IgD-negative memory B cell (primary cell): ENCODE data around the gene CFAP410. TPM values are rescaled to one million over a fixed set of nuclear protein-coding genes. Genes with fewer than 3 reads are reported as not detected.
A peak's percentile ranks its signal among the peaks of the same experiment; 100 is the strongest.

Experiments
- H3K27ac Mint-ChIP-seq, 3 donors: one replicate each; pipeline ENCODE4 v1.8.0; 2020 to 2022; ENCODE audit warnings: mild to moderate bottlenecking in 3 of 3, mixed read lengths in 3 of 3, moderate library complexity in 1 of 3
- H3K27me3 Mint-ChIP-seq: one replicate; pipeline ENCODE4 v1.8.0; 2021; ENCODE audit warnings: mixed read lengths
- H3K36me3 Mint-ChIP-seq: one replicate; pipeline ENCODE4 v1.8.0; 2020; ENCODE audit warnings: mild to moderate bottlenecking, mixed read lengths
- H3K4me1 Mint-ChIP-seq, 3 donors: one replicate each; pipeline ENCODE4 v1.8.0; 2020 to 2022; ENCODE audit warnings: mixed read lengths in 3 of 3, mild to moderate bottlenecking in 1 of 3
- H3K4me3 Mint-ChIP-seq, 4 donors: one replicate each; pipeline ENCODE4 v1.8.0; 2020 to 2022; ENCODE audit warnings: mild to moderate bottlenecking in 4 of 4, mixed read lengths in 4 of 4, moderate library complexity in 3 of 4
- H3K9me3 Mint-ChIP-seq, 3 donors: one replicate each; pipeline ENCODE4 v1.8.0; 2020 to 2021; ENCODE audit warnings: mixed read lengths in 3 of 3, mild to moderate bottlenecking in 1 of 3
- polyA plus RNA-seq: library from polyadenylated mRNA; unstranded; fragments of 300-500 nt; fragmentation: Illumina TruSeq; gene quantifications from one replicate; pipeline ENCODE4 v1.2.3, GENCODE V29; 2021

CFAP410 gene
- 36.4 TPM for polyA plus RNA-seq

DNA sequence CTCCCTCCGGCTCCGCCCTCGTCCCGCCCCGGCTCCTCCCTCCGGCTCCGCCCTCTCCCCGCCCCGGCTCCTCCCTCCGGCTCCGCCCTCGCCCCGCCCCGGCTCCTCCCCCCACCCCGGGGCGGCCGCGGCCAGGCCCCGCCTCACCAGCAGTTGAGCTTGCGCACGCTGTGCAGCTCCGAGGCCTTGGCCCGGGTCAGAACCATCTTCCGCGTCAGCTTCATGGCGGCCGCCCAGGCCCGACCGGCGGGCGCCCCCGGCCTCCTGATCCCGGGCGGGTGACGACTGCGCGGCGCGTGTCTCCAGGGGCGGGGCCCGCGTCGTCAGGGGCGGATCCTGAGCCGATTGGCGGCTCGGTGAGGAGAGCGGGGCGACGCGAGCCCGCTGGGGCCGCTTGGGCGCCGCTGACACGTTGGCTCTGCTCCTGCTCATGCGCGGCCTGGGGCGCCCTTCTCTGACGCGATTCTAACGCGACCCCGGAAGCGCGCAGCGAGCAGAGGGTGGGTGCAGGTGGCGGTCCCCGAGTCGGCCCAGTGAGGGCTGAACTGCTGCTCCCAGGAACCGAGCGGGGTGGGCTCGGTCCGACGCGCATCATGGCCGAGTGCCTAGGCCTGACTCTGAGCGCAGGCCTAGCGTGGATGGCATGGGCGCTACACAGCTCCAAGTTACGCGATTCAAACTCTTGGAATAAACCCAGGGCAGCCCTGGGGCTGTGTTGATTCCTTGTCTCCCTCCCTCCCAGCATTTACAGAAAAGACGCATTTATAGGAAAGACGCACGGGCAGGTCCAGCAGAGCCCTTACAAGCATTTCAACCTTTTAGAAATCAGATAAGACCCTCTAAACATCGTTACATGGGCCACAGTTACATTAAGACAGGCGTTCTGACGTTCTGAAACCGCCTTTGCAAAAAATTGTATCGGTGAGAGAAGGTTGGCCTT is at the start of gene CFAP410:
Gene CFAP410, minus strand, starts transcription at position 420 of the 940 bp plus-strand sequence. Its CDS starts 196 bp downstream, at position 224.
- Mint-ChIP-seq H3K4me3 (peak within 1 kb of the TSS; percentile 87 to 99 (median 94)), H3K9me3 (no peaks in the 10 kb centered on the region)

GRCh38 chr21:44384968-44385367 is 45.8 kb upstream of the CFAP410 start:
- H3K27me3 Mint-ChIP-seq: no peaks in the 10 kb centered on the region
- peaks cover 7 to 26% (median 18%) of the 10 kb centered on the region in 3 donors for H3K9me3 Mint-ChIP-seq
- H3K36me3 Mint-ChIP-seq: peaks cover 25% of the 10 kb centered on the region

More for the DNA sequence above, at the start of gene CFAP410:
- H3K27me3 Mint-ChIP-seq: no peaks in the 10 kb centered on the region
- H3K36me3 Mint-ChIP-seq: no peaks in the 10 kb centered on the region
- H3K27ac Mint-ChIP-seq: peak within 1 kb of the TSS; percentile 98 to 100 (median 98)
- H3K4me1 Mint-ChIP-seq: peaks cover 10 to 17% (median 13%) of the 10 kb centered on the region in 3 donors

DNA sequence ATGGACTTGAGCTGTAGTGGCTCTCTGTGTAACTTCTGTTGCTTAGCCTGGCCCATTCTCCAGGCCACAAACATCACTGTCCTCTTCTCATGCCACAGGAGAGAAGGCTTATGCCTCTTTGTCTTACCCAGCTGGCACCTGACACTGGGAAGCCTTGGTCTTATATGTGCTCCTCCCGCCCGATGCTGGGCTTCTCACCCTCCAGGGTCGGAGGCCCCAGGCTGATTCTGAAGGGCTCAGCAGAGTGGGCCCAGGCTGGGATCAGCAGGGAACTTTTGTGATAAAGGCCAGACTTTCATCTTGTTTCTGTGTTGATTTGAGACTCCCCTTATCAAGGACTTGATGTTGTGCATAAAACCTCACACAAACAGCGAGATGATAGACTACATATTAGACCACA is 44.0 kb upstream of the CFAP410 start:
- no peaks in the 10 kb centered on the region for H3K27me3 Mint-ChIP-seq
- no peak overlapping the region for H3K27ac Mint-ChIP-seq
- H3K9me3 Mint-ChIP-seq: peaks cover 7 to 26% (median 16%) of the 10 kb centered on the region in 3 donors
- peaks cover 22% of the 10 kb centered on the region for H3K36me3 Mint-ChIP-seq
- H3K4me3 Mint-ChIP-seq: no peak overlapping the region
- peaks cover 0 to 3% (median 0%) of the 10 kb centered on the region in 3 donors for H3K4me1 Mint-ChIP-seq

More at GRCh38 chr21:44384968-44385367, 45.8 kb upstream of the CFAP410 start:
- Mint-ChIP-seq H3K4me3 (no peak overlapping the region), H3K27ac (no peak overlapping the region), H3K4me1 (peaks cover 0 to 3% (median 0%) of the 10 kb centered on the region in 3 donors)

GRCh38 chr21:44382536-44382935 is 43.3 kb upstream of the CFAP410 start:
- Mint-ChIP-seq H3K4me1 (peaks cover 0 to 2% (median 0%) of the 10 kb centered on the region in 3 donors), H3K27me3 (no peaks in the 10 kb centered on the region), H3K36me3 (peaks cover 20% of the 10 kb centered on the region), H3K4me3 (peak overlapping the region in 1 of 4 donors; percentile 13), H3K27ac (no peak overlapping the region), H3K9me3 (peaks cover 7 to 26% (median 16%) of the 10 kb centered on the region in 3 donors)

DNA sequence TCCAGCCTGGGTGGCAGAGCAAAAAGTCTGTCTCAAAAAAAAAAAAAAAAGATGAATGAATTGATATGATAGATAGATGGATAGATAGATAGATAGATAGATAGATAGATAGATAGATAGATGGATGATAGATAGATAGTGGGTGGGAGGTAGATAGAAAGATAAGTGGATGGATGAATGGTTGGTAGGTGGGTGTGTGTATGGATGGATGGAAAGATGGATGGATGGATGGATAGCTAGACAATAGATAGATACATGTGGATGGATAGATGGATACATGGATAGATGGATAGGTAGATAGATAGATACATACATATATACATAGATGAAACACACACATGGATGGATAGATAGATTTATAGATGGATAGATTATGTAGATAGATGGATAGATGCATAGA is 42.7 kb upstream of the CFAP410 start:
- H3K9me3 Mint-ChIP-seq: peaks cover 7 to 26% (median 16%) of the 10 kb centered on the region in 3 donors
- H3K27me3 Mint-ChIP-seq: no peaks in the 10 kb centered on the region
- no peak overlapping the region for H3K4me3 Mint-ChIP-seq
- H3K36me3 Mint-ChIP-seq: peaks cover 20% of the 10 kb centered on the region
- peaks cover 0 to 2% (median 0%) of the 10 kb centered on the region in 3 donors for H3K4me1 Mint-ChIP-seq
- no peak overlapping the region for H3K27ac Mint-ChIP-seq

DNA sequence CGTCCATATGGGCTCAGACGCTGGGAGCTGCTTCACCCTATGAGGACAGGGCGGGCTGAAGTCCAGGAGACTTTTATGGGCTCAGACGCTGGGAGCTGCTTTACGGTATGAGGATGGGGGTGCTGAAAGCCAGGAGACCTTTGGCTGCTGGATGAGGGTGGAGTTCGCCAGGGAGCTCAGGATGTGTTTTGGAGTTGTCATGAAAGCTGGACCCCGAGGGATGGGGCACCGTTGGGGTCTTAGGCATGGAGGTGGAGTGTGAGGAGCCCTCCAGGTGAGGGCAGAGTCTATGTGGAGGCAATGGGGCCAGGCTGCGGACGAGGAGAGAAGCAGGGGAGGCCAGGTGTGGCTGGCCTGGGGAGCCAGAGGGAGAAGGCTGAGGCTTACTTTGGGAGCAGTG is 41.7 kb upstream of the CFAP410 start:
- Mint-ChIP-seq H3K27ac (no peak overlapping the region), H3K36me3 (peaks cover 20% of the 10 kb centered on the region), H3K4me1 (peaks cover 0 to 4% (median 0%) of the 10 kb centered on the region in 3 donors), H3K9me3 (peaks cover 7 to 22% (median 14%) of the 10 kb centered on the region in 3 donors), H3K4me3 (peak overlapping the region in 1 of 4 donors; percentile 47), H3K27me3 (no peaks in the 10 kb centered on the region)

DNA sequence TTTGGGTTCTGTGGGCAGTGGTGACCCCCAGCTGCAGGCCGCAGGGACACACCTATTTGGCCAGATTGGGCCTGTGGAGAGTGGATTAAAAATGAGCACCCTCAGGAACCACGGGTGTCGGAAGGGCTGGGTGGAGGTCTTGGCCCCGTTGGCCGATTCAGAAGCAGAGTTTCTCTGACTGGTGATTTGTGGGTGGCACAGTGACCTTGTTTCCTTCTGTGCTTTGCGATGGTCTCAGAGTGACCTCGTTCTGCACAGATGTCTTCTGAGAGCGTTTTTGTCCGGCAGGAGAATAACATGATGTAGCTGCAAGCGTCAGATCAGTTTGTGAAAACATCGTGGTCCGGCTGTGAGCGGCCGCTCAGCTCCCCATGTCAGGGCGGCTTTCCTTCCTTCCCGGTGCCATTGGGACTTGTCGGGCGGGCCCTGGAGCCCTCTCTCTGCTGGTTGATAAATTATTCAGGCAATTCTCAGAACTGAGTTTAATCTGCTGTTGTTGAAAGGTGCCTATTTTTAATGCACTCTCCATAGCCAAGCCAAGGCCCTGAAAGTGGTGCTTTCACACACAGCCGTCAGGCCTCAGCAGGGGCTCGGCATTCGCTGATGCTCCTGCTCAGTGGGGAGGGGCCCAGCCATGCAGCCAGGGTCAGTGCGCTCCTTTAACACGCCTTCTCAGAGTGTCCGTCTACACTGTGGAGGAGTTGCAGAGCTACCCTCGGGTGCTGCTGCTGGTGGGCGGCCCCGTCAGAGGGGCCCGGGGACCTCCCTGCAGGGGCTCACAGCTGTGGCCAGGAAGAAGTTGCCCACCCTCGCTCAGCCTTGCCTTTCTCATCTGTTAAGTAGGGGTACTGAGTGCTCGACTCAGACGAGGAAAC is 41.0 kb upstream of the CFAP410 start:
- Mint-ChIP-seq H3K27me3 (peaks cover under 1% of the 10 kb centered on the region), H3K9me3 (peaks cover 7 to 16% (median 13%) of the 10 kb centered on the region in 3 donors), H3K27ac (no peak overlapping the region), H3K4me1 (peaks cover 6 to 7% (median 6%) of the 10 kb centered on the region in 3 donors), H3K36me3 (peaks cover 17% of the 10 kb centered on the region), H3K4me3 (no peak overlapping the region)

- Mint-ChIP-seq H3K27me3 (peaks cover 1% of the 10 kb centered on the region), H3K9me3 (peaks cover 7 to 11% (median 9%) of the 10 kb centered on the region in 3 donors), H3K27ac (no peak overlapping the region), H3K36me3 (peaks cover 12% of the 10 kb centered on the region), H3K4me3 (no peak overlapping the region), H3K4me1 (peaks cover 9 to 11% (median 10%) of the 10 kb centered on the region in 3 donors)
These were observed 40.3 kb upstream of the CFAP410 start for GRCh38 chr21:44379515-44379848.

DNA sequence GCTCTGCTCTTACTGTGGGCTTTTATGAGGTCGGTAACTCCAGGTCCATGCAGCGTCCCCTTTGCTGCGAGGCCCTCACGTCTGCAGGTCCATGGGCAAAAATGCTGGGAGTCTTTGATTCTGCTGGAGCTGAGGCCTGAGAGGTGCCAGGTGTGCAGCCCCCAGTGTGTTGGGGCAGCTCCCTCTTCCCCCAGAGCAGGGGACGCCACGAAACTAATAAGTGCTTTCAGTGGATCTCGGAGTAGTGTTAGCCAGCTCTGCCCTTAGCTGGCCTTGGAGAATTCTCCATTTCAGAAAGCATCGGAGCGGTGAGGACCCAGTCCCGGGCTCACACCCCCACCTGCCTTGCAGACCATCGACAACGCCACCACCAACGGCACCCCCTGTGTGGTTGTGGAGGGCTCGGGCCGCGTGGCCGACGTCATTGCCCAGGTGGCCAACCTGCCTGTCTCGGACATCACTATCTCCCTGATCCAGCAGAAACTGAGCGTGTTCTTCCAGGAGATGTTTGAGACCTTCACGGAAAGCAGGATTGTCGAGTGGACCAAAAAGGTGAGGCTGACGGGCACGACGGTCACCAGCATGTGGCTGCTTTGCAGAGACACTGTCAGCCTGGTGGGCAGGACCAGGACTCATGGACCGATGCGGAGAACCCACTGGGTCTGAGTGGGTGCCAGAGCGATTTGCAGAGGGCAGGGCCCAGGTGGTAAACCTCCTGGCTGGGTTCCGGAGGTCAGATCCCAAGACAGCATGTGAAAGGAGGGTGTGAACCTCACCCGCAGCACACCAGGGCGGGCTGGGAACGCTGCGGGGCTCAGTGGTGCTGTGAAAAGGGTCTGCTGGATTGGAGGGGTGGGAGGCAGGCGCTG is 39.7 kb upstream of the CFAP410 start:
- Mint-ChIP-seq H3K27ac (no peak overlapping the region), H3K4me3 (no peak overlapping the region), H3K9me3 (peaks cover 4 to 8% (median 8%) of the 10 kb centered on the region in 3 donors), H3K4me1 (peaks cover 9 to 11% (median 10%) of the 10 kb centered on the region in 3 donors), H3K36me3 (peaks cover 8% of the 10 kb centered on the region), H3K27me3 (peaks cover 1% of the 10 kb centered on the region)

- peaks cover 9 to 11% (median 10%) of the 10 kb centered on the region in 3 donors for H3K4me1 Mint-ChIP-seq
- no peak overlapping the region for H3K4me3 Mint-ChIP-seq
- peaks cover 0 to 4% (median 4%) of the 10 kb centered on the region in 3 donors for H3K9me3 Mint-ChIP-seq
- peaks cover 1% of the 10 kb centered on the region for H3K27me3 Mint-ChIP-seq
- no peak overlapping the region for H3K27ac Mint-ChIP-seq
- H3K36me3 Mint-ChIP-seq: peaks cover 4% of the 10 kb centered on the region
These were observed 38.9 kb upstream of the CFAP410 start for GRCh38 chr21:44377922-44378645.

DNA sequence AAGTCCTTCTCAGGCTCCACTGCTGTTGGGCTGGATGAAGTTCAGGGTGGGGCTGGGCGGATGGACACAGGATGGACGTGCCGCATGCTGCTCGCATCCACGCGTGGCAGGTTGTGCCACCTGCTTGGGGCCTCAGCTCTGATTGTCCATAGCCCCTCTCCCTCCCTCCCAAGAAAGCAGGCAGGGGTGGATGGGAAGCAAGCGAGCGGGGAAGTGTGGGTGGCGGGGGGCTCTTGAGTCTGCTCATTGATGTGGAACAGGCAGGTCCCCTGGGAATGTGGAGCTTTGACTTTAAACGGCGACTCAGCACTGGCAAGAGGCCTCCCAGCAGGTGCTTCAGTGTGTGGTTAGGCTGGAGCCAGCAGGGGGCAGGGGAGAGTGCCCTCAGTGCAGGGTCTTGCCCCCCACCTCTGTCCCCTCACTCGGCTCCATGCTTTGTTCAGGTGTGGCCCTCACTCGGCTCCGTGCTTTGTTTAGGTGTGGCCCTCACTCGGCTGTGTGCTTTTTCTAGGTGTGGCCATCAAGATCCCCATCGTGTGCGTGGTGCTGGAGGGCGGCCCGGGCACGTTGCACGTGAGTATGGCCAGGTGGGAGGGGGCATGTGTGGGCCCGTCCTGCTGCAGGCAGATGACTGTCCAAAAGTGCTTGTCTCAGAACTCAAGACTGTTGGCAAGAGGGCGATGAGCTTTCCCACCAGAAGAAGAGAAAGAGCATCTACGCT is 38.2 kb upstream of the CFAP410 start:
- H3K4me1 Mint-ChIP-seq: peaks cover 9 to 11% (median 10%) of the 10 kb centered on the region in 3 donors
- H3K27ac Mint-ChIP-seq: no peak overlapping the region
- peaks cover 3 to 4% (median 4%) of the 10 kb centered on the region in 3 donors for H3K9me3 Mint-ChIP-seq
- peaks cover 4% of the 10 kb centered on the region for H3K36me3 Mint-ChIP-seq
- H3K27me3 Mint-ChIP-seq: peaks cover 1% of the 10 kb centered on the region
- no peak overlapping the region for H3K4me3 Mint-ChIP-seq

- Mint-ChIP-seq H3K27me3 (peaks cover 1% of the 10 kb centered on the region), H3K4me3 (no peak overlapping the region), H3K27ac (peak overlapping the region in 2 of 3 donors; percentile 53 to 67), H3K36me3 (peaks cover 2% of the 10 kb centered on the region), H3K9me3 (peaks cover 0 to 3% (median 2%) of the 10 kb centered on the region in 3 donors), H3K4me1 (peaks cover 9 to 10% (median 9%) of the 10 kb centered on the region in 3 donors)
These were observed 37.4 kb upstream of the CFAP410 start for GRCh38 chr21:44376606-44377005.

GRCh38 chr21:44375761-44376241 is 36.6 kb upstream of the CFAP410 start:
- Mint-ChIP-seq H3K4me3 (peak overlapping the region in 2 of 4 donors; percentile 12 to 66), H3K27ac (peak overlapping the region in 1 of 3 donors; percentile 6), H3K9me3 (peaks cover 0 to 3% (median 2%) of the 10 kb centered on the region in 3 donors), H3K36me3 (peaks cover 2% of the 10 kb centered on the region), H3K27me3 (peaks cover 1% of the 10 kb centered on the region), H3K4me1 (peaks cover 9 to 10% (median 9%) of the 10 kb centered on the region in 3 donors)
